CD8-positive, alpha-beta memory T cell (primary cell): ENCODE measurements around the gene EQTN. TPM values are rescaled to one million over a fixed set of nuclear protein-coding genes. Genes with fewer than 3 reads are reported as not detected.

Experiments
- CTCF ChIA-PET: fragments of 350-600 bp; sonication (Branson Sonifier 250); formaldehyde crosslinking; loops from one replicate; lab custom pipeline; 2021; ENCODE audit warnings: antibody characterized with exemption; lab: Charles Lee
- POLR2A ChIA-PET: fragments of 350-600 bp; sonication (Branson Sonifier 250); formaldehyde crosslinking; loops from one replicate; lab custom pipeline; 2021; ENCODE audit warnings: antibody characterized with exemption; lab: Charles Lee
- DNase-seq, 5 donors: peaks; one replicate each; pipeline versions ENCODE4 v3.0.0 to v3.0.0-alpha.2; 2020 to 2022; ENCODE audit warnings: mixed read lengths in 1 of 5
- H3K27ac ChIP-seq: one replicate; pipeline ENCODE4 v1.7.0; 2013; ENCODE audit warnings: low read depth, mild to moderate bottlenecking, low read length, moderate library complexity
- H3K27me3 ChIP-seq: 2 replicates; pipeline ENCODE4 v1.7.0; 2013; ENCODE audit warnings: low read length, mild to moderate bottlenecking; ENCODE audit not compliant: insufficient read depth, poor library complexity, severe bottlenecking
- H3K36me3 ChIP-seq: 2 replicates; pipeline ENCODE4 v1.7.0; 2013; ENCODE audit warnings: mild to moderate bottlenecking, low read length, moderate library complexity; ENCODE audit not compliant: insufficient read depth
- H3K4me1 ChIP-seq: 2 replicates; pipeline ENCODE4 v1.7.0; 2013; ENCODE audit warnings: mild to moderate bottlenecking, low read length, moderate library complexity; ENCODE audit not compliant: insufficient read depth
- H3K4me3 ChIP-seq: 2 replicates; pipeline ENCODE4 v1.7.0; 2013; ENCODE audit warnings: mild to moderate bottlenecking, low read length
- H3K9me3 ChIP-seq: 2 replicates; pipeline ENCODE4 v1.7.0; 2013; ENCODE audit warnings: mild to moderate bottlenecking, low read length
- H3K27ac Mint-ChIP-seq, 8 donors: one replicate each; pipeline ENCODE4 v1.8.0; 2020 to 2021; ENCODE audit warnings: mixed read lengths in 8 of 8, mild to moderate bottlenecking in 6 of 8, inconsistent platforms in 3 of 8, moderate library complexity in 3 of 8
- H3K27me3 Mint-ChIP-seq, 2 donors: one replicate each; pipeline ENCODE4 v1.8.0; 2020 to 2021; ENCODE audit warnings: mixed read lengths in 2 of 2, mild to moderate bottlenecking in 1 of 2, moderate library complexity in 1 of 2
- H3K36me3 Mint-ChIP-seq, 3 donors: one replicate each; pipeline ENCODE4 v1.8.0; 2020 to 2021; ENCODE audit warnings: mixed read lengths in 3 of 3, inconsistent platforms in 1 of 3, mild to moderate bottlenecking in 1 of 3
- H3K4me1 Mint-ChIP-seq, 3 donors: one replicate each; pipeline ENCODE4 v1.8.0; 2020 to 2021; ENCODE audit warnings: mixed read lengths in 3 of 3, inconsistent platforms in 1 of 3, mild to moderate bottlenecking in 1 of 3
- H3K4me3 Mint-ChIP-seq, 7 donors: one replicate each; pipeline ENCODE4 v1.8.0; 2020 to 2021; ENCODE audit warnings: mixed read lengths in 7 of 7, mild to moderate bottlenecking in 6 of 7, moderate library complexity in 4 of 7, inconsistent platforms in 2 of 7
- H3K9me3 Mint-ChIP-seq, 5 donors: one replicate each; pipeline ENCODE4 v1.8.0; 2020 to 2022; ENCODE audit warnings: mixed read lengths in 5 of 5, mild to moderate bottlenecking in 3 of 5, moderate library complexity in 2 of 5, inconsistent platforms in 1 of 5
- polyA plus RNA-seq: library from polyadenylated mRNA; unstranded; fragments of 300-500 nt; fragmentation: Illumina TruSeq; gene quantifications from one replicate; pipeline ENCODE4 v1.2.3, GENCODE V29; 2021
- total RNA-seq, 2 experiments: library from RNA; stranded (reverse); gene quantifications; one replicate each; pipeline ENCODE4 v1.2.3, GENCODE V29; 2021

The EQTN gene
- total and polyA plus RNA-seq, 3 experiments from 2014 or later: not detected

DNA sequence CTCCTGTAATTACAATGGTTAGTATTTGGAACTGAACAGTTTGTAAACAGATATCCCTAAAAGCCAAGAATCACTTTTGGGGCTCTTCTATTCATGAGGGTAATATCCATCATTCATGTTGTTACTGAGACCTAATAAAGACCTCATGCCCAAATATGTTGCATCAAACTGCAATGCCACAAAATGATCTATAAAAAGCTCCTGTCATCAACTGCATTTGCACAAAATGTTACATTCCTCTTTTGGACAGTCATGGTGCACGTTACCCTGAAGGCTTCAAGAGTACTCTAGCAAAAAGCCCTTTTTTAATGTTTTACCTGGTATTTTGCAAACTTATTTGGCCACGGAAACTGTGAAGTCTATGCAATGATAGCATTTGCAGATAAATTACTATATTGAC lies 14.2 kb upstream of the EQTN start:
- no peak for DNase-seq
- H3K27ac Mint-ChIP-seq: no peak overlapping the region
- no peaks in the 10 kb centered on the region for H3K36me3 Mint-ChIP-seq
- no peak overlapping the region for H3K4me3 ChIP-seq
- no peaks in the 10 kb centered on the region for H3K9me3 Mint-ChIP-seq
- H3K4me3 Mint-ChIP-seq: no peak overlapping the region
- CTCF ChIA-PET: no interaction called here
- H3K9me3 ChIP-seq: no peaks in the 10 kb centered on the region
- H3K27me3 Mint-ChIP-seq: peaks cover 0 to 2% of the 10 kb centered on the region in 2 donors
- no peak overlapping the region for H3K27ac ChIP-seq
- H3K36me3 ChIP-seq: no peaks in the 10 kb centered on the region
- POLR2A ChIA-PET: no interaction called here
- no peaks in the 10 kb centered on the region for H3K4me1 ChIP-seq
- H3K27me3 ChIP-seq: no peaks in the 10 kb centered on the region
- no peaks in the 10 kb centered on the region for H3K4me1 Mint-ChIP-seq

DNA sequence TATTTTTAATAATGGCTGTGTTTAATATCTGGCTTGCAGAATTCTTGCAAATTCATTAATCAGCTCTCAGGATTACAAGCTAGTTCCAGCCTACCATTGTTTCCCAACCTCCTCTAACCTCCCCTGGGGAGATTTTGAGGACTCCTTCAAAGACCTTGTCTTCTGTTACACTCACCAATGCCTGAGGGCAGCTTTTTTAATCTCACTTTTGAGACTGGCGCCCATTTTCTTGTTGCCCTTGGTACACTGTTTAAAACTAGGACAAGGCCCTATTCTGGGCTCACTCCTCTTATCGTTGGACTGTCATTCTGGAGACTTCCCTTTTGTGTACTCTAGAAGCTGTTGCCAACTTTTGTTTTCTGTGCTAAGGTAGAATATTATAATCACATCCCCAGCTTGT lies 13.6 kb upstream of the EQTN start:
- no peaks in the 10 kb centered on the region for H3K4me1 Mint-ChIP-seq
- no peak for DNase-seq
- no peak overlapping the region for H3K27ac Mint-ChIP-seq
- H3K27ac ChIP-seq: no peak overlapping the region
- H3K9me3 ChIP-seq: no peaks in the 10 kb centered on the region
- H3K4me3 Mint-ChIP-seq: no peak overlapping the region
- POLR2A ChIA-PET: no interaction called here
- CTCF ChIA-PET: no interaction called here
- H3K27me3 ChIP-seq: no peaks in the 10 kb centered on the region
- H3K36me3 Mint-ChIP-seq: no peaks in the 10 kb centered on the region
- H3K4me3 ChIP-seq: no peak overlapping the region
- peaks cover 0 to 2% of the 10 kb centered on the region in 2 donors for H3K27me3 Mint-ChIP-seq
- no peaks in the 10 kb centered on the region for H3K36me3 ChIP-seq
- H3K9me3 Mint-ChIP-seq: no peaks in the 10 kb centered on the region
- H3K4me1 ChIP-seq: no peaks in the 10 kb centered on the region

DNA sequence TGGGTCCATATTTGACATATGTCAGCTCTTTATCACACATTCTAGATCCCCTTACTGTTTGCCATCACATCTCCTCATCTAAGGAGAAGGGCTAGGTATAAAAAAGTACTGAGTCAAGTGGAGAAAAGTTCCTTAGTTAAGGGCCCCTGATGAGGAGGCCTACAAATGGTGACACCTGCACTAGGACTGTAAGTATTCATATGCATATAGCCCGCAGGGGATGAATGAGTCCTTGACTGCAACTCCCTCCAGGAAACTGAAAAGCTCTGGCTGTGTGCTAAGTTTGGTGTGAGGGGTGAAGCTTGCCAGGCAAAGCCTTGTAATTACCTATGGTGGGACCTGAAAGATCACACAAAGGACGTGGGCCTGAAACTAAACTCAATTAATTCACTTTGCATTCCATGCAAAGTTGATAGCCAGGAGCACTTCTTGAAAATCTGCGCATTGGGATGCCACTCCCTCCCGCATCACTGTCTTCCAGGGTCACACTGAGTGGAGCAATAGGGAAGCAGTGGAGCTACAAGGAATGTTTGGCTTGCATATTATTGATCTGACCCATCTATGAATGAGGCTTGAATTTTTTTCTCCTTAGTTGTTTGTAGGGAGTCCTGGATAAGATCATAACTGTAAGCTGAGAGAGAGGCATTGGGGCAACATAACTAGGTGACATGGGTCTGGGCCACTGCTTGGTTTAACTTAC lies 11.9 kb upstream of the EQTN start:
- H3K4me3 ChIP-seq: no peak overlapping the region
- H3K4me1 Mint-ChIP-seq: no peaks in the 10 kb centered on the region
- H3K9me3 ChIP-seq: no peaks in the 10 kb centered on the region
- no peak overlapping the region for H3K27ac ChIP-seq
- no peaks in the 10 kb centered on the region for H3K9me3 Mint-ChIP-seq
- no peaks in the 10 kb centered on the region for H3K27me3 ChIP-seq
- CTCF ChIA-PET: no interaction called here
- no peak for DNase-seq
- H3K36me3 Mint-ChIP-seq: no peaks in the 10 kb centered on the region
- peaks cover 4 to 7% of the 10 kb centered on the region in 2 donors for H3K27me3 Mint-ChIP-seq
- no peak overlapping the region for H3K27ac Mint-ChIP-seq
- no peaks in the 10 kb centered on the region for H3K4me1 ChIP-seq
- H3K36me3 ChIP-seq: no peaks in the 10 kb centered on the region
- POLR2A ChIA-PET: no interaction called here
- H3K4me3 Mint-ChIP-seq: no peak overlapping the region

GRCh38 chr9:27304521-27304920 lies 7.6 kb upstream of the EQTN start:
- Mint-ChIP-seq H3K36me3 (no peaks in the 10 kb centered on the region), H3K4me3 (no peak overlapping the region), H3K27me3 (peaks cover 5 to 16% of the 10 kb centered on the region in 2 donors), H3K9me3 (no peaks in the 10 kb centered on the region), H3K27ac (no peak overlapping the region), H3K4me1 (no peaks in the 10 kb centered on the region)
- CTCF ChIA-PET: interaction anchor here (1.0 kb wide), 1 partner anchor 28 kb away, joined by 3 read pairs; no protein-coding TSS in a partner anchor
- no peaks in the 10 kb centered on the region for H3K9me3 ChIP-seq
- H3K27me3 ChIP-seq: no peaks in the 10 kb centered on the region
- H3K4me1 ChIP-seq: no peaks in the 10 kb centered on the region
- H3K27ac ChIP-seq: no peak overlapping the region
- POLR2A ChIA-PET: no interaction called here
- no peak overlapping the region for H3K4me3 ChIP-seq
- H3K36me3 ChIP-seq: no peaks in the 10 kb centered on the region
- no peak for DNase-seq

- H3K4me3 ChIP-seq: no peak overlapping the region
- no peaks in the 10 kb centered on the region for H3K27me3 ChIP-seq
- no peaks in the 10 kb centered on the region for H3K9me3 ChIP-seq
- Mint-ChIP-seq H3K4me1 (no peaks in the 10 kb centered on the region), H3K27me3 (peaks cover 4 to 16% of the 10 kb centered on the region in 2 donors), H3K36me3 (no peaks in the 10 kb centered on the region), H3K27ac (no peak overlapping the region), H3K9me3 (no peaks in the 10 kb centered on the region), H3K4me3 (no peak overlapping the region)
- no peak overlapping the region for H3K27ac ChIP-seq
- POLR2A ChIA-PET: no interaction called here
- no peaks in the 10 kb centered on the region for H3K4me1 ChIP-seq
- DNase-seq: no peak
- CTCF ChIA-PET: no interaction called here
- H3K36me3 ChIP-seq: no peaks in the 10 kb centered on the region
Observed at GRCh38 chr9:27303219-27303618, 6.3 kb upstream of the EQTN start.

DNA sequence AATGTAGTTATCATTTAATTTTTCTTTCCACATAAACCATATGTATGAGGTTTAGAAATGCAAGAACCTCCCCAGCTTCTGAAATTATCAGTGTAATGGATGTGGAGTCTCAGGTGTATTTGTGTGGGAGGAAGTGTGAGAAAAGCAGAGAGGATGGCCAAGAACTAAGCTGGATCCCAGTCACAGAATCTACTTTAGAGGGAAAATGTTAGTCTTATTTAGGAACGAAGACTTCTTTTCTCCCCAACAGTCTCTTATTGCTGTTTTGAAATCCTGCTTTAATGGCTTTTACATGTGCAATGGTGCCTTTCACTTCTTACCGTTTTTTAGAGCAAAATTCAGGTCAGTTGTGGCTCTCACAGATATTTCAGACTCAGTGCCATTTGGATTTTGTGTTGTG lies 3.0 kb downstream of the EQTN start:
- no peaks in the 10 kb centered on the region for H3K4me1 ChIP-seq
- CTCF ChIA-PET: interaction anchor here (0.9 kb wide), 1 partner anchor 17 kb away, joined by 3 read pairs; no protein-coding TSS in a partner anchor
- H3K27me3 Mint-ChIP-seq: peaks cover 2 to 10% of the 10 kb centered on the region in 2 donors
- H3K27ac Mint-ChIP-seq: peak overlapping the region in 1 of 8 donors; percentile 66
- no peaks in the 10 kb centered on the region for H3K9me3 ChIP-seq
- peaks cover 0 to 2% (median 0%) of the 10 kb centered on the region in 5 donors for H3K9me3 Mint-ChIP-seq
- no peak overlapping the region for H3K4me3 ChIP-seq
- no peak overlapping the region for H3K27ac ChIP-seq
- no peaks in the 10 kb centered on the region for H3K4me1 Mint-ChIP-seq
- H3K36me3 ChIP-seq: no peaks in the 10 kb centered on the region
- DNase-seq: no peak
- no peaks in the 10 kb centered on the region for H3K27me3 ChIP-seq
- no peaks in the 10 kb centered on the region for H3K36me3 Mint-ChIP-seq
- H3K4me3 Mint-ChIP-seq: no peak overlapping the region
- POLR2A ChIA-PET: no interaction called here

GRCh38 chr9:27292659-27293405 lies 4.1 kb downstream of the EQTN start:
- Mint-ChIP-seq H3K4me3 (no peak overlapping the region), H3K36me3 (no peaks in the 10 kb centered on the region), H3K27me3 (peaks cover 2 to 10% of the 10 kb centered on the region in 2 donors), H3K27ac (no peak overlapping the region), H3K9me3 (peaks cover 0 to 2% (median 0%) of the 10 kb centered on the region in 5 donors), H3K4me1 (no peaks in the 10 kb centered on the region)
- no peaks in the 10 kb centered on the region for H3K27me3 ChIP-seq
- ChIA-PET CTCF (no interaction called here), POLR2A (no interaction called here)
- H3K27ac ChIP-seq: no peak overlapping the region
- H3K9me3 ChIP-seq: no peaks in the 10 kb centered on the region
- no peak overlapping the region for H3K4me3 ChIP-seq
- no peak for DNase-seq
- no peaks in the 10 kb centered on the region for H3K4me1 ChIP-seq
- H3K36me3 ChIP-seq: no peaks in the 10 kb centered on the region

DNA sequence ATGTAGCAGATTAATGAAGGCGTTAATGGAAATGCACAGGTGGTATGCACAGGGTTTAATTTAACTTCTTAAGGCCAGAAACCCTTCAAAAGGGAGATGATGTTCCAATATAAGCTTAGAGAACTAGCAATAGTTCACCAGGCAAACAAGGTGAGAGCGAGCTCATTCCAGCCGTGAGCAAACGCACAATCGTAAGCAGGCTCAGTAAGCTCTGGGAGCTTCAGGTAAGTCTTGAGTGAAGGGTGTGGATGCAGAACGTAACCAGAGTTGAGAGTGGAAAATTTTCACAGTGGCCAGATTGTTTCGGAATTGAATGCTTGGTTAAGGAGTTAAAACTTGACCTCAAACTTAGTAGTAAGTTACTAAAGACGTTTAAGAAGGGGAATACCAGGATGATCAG lies 5.7 kb downstream of the EQTN start:
- CTCF ChIA-PET: no interaction called here

More for the DNA sequence above, 5.7 kb downstream of the EQTN start:
- no peak overlapping the region for H3K27ac Mint-ChIP-seq
- H3K4me3 ChIP-seq: no peak overlapping the region
- no peak overlapping the region for H3K4me3 Mint-ChIP-seq
- peaks cover 4 to 18% of the 10 kb centered on the region in 2 donors for H3K27me3 Mint-ChIP-seq
- H3K9me3 ChIP-seq: no peaks in the 10 kb centered on the region
- H3K36me3 Mint-ChIP-seq: no peaks in the 10 kb centered on the region
- H3K4me1 Mint-ChIP-seq: no peaks in the 10 kb centered on the region
- H3K27me3 ChIP-seq: no peaks in the 10 kb centered on the region
- H3K36me3 ChIP-seq: no peaks in the 10 kb centered on the region
- DNase-seq: no peak
- H3K4me1 ChIP-seq: no peaks in the 10 kb centered on the region
- POLR2A ChIA-PET: no interaction called here
- H3K27ac ChIP-seq: no peak overlapping the region
- H3K9me3 Mint-ChIP-seq: peaks cover 0 to 2% (median 0%) of the 10 kb centered on the region in 5 donors
